ENCODE results near the gene ANO2.

GRCh38 chr12:5626151-5626550, 318.9 kb downstream of the ANO2 start:
- no peak for TF ChIP-seq PPARA (CRISPR knock-in tag; IDR thresholded peaks at IDR 0.05; ENCODE audit: borderline replicate concordance)
- TF ChIP-seq ZNF70 (CRISPR knock-in tag; IDR thresholded peaks at IDR 0.05): no peak
- TF ChIP-seq ZFP3 (CRISPR knock-in tag; IDR thresholded peaks at IDR 0.05): no peak
- no peak for TF ChIP-seq OSR1 (CRISPR knock-in tag; IDR thresholded peaks at IDR 0.05)
- TF ChIP-seq, protein P1, sequence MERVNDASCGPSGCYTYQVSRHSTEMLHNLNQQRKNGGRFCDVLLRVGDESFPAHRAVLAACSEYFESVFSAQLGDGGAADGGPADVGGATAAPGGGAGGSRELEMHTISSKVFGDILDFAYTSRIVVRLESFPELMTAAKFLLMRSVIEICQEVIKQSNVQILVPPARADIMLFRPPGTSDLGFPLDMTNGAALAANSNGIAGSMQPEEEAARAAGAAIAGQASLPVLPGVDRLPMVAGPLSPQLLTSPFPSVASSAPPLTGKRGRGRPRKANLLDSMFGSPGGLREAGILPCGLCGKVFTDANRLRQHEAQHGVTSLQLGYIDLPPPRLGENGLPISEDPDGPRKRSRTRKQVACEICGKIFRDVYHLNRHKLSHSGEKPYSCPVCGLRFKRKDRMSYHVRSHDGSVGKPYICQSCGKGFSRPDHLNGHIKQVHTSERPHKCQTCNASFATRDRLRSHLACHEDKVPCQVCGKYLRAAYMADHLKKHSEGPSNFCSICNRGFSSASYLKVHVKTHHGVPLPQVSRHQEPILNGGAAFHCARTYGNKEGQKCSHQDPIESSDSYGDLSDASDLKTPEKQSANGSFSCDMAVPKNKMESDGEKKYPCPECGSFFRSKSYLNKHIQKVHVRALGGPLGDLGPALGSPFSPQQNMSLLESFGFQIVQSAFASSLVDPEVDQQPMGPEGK (CRISPR knock-in tag; IDR thresholded peaks at IDR 0.05; ENCODE audit: borderline replicate concordance): no peak
- no peak for TF ChIP-seq TOX (CRISPR knock-in tag; IDR thresholded peaks at IDR 0.05; ENCODE audit: borderline replicate concordance)
- TF ChIP-seq ZC3H10 (CRISPR knock-in tag; IDR thresholded peaks at IDR 0.05): no peak
- TF ChIP-seq ESRRG (CRISPR knock-in tag; IDR thresholded peaks at IDR 0.05): no peak
- no peak for TF ChIP-seq GLIS3 (CRISPR knock-in tag; IDR thresholded peaks at IDR 0.05)
- no peak for TF ChIP-seq CREB5 (CRISPR knock-in tag; IDR thresholded peaks at IDR 0.05; ENCODE audit: low read depth)
- no peak for TF ChIP-seq TCF4 (CRISPR knock-in tag; IDR thresholded peaks at IDR 0.05; ENCODE audit: borderline replicate concordance)

Measured in SK-N-SH treated with all-trans-retinoic acid at 6 μM for 48 hours (cell line).